NCI-H2171 treated with DMSO at 0.1 percent for 48 hours (cell line): ENCODE data around the gene COPZ2.
A peak's percentile ranks its signal among the peaks of the same experiment; 100 is the strongest.
"Not testable (repeated sequence)": the region's sequence is repeated elsewhere in the genome, so short reads cannot be mapped to it uniquely, and the experiment has no call there.

Experiments
- DNase-seq: peaks from one replicate; lab custom pipeline; 2025; lab: John Stamatoyannopoulos, UW

Gene COPZ2

GRCh38 chr17:48055531-48056245, 18.1 kb upstream of the COPZ2 start:
- DNase-seq: no peak

- DNase-seq: peak; percentile 95
Observed at GRCh38 chr17:48054238-48055185, 16.9 kb upstream of the COPZ2 start.

GRCh38 chr17:48053758-48054237, 16.2 kb upstream of the COPZ2 start:
- no peak for DNase-seq

DNA sequence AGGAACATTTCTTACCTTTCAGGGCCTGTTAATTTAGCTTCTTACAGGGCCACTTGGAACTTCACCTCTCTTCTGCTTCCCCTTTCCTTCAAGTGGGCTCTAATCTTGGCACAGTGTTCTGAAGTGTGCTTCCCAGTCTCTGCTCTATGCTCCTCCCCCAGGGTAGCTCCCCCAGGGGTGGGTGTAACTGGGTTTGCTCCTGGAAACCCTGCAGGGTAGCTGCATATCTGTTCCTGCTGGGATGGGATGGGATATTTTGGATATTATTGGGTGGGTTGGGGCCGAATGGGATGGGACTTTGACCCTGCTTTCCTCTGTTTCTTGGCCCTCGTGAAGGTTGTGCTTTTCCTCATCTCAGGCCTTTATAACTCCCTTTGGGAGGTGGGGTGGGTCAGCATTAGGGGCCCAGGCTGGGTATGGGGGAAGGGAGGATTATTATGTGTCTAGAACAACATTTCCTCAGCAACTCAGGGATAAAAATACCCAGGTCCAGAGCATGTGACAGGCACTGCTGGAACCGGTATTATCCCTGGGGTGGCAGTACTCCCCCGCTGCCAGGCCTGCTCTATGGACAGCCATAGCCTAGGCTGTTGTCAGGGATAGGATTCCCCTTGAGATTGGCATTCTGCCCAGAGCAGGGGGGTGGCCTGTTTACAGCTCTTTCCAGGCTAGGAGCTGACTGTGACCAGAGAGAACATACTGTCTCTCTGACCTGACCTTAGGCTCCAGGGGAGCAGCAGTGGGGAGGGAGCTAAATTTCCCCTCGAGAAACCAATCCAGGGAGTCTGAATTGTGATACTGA, 15.6 kb upstream of the COPZ2 start:
- DNase-seq: peak; percentile 59

- DNase-seq: no peak
Observed at GRCh38 chr17:48051706-48052486, 14.3 kb upstream of the COPZ2 start.

DNA sequence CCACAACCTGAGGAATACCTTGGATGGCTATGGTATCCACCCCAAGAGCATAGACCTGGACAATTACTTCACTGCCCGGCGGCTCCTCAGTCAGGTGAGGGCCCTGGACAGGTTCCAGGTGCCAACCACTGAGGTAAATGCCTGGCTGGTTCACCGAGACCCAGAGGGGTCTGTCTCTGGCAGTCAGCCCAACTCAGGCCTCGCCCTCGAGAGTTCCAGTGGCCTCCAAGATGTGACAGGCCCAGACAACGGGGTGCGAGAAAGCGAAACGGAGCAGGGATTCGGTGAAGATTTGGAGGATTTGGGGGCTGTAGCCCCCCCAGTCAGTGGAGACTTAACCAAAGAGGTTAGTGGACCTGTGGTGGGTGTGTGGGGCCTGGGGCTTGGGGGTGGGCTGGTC, 13.7 kb upstream of the COPZ2 start:
- no peak for DNase-seq

GRCh38 chr17:48048384-48049126, 11.0 kb upstream of the COPZ2 start:
- no peak for DNase-seq

DNA sequence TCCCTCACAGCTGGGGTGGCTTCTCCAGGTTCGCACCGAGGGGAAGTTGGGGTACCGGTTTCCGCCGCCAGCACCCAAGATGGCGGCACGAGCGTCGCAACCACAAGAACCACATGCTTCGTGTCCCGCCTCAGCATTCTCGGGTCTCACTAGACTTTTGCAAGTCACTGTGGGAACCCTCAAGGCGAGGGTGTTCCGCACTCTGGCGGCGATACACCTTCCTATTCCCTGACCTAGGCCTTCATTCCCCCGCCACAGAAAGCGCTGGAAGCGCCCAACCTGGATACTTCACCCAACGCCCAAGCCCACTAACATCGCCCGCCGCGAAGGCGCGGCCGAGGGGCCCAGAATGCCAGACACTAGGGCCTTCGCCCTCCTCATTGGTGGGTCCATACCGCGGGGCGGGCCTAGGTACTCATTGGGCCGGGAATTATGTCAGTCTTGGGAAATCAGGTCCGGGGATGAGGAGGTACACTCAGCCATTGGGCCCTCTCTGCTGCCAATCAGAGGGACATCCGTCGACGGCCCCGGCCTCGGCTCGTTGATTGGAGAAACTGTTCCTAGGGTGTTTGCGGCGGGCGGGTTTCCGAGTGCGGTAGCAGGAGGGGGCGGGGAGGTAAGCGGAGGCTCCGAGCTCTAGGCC, 10.3 kb upstream of the COPZ2 start, which contains the start of gene NFE2L1:
Gene NFE2L1 (plus strand): TSS at position 619 of the 643 bp plus-strand sequence. CDS start 2,760 bp downstream, outside the sequence.
- DNase-seq: peak; percentile 99

DNA sequence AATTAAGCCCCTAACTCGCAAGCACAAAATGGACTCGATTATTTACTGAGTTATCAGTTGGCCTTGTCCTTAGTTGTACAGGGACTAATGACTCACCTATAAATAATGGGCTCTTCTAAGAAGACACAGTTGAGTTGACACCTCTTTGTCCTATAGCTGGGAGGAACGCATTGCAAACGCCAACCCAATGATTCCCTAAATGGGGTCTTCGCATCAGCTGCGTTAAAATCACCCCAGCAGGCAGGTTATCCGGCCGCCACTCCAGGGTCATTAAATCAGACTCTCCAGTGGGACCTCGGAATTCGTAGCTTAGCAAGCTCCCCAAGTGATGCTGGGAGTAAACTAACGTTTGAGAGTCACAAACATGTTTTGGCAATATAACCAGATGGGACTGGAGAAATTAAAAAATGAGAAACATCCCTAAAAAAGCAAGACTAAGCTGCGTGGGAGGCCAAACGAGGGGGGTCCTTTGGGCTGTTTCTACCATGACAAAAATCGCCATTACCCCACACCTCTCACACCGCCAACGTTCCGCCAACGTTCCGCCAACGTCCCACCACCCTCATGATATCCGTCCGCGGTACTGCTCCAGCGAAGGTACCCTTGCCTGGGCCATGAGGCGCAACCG, 9.6 kb upstream of the COPZ2 start:
- DNase-seq: no peak

- no peak for DNase-seq
Observed at GRCh38 chr17:48046296-48046695, 8.7 kb upstream of the COPZ2 start.

- peak; percentile 74 for DNase-seq
Observed at GRCh38 chr17:48045316-48046001, 7.9 kb upstream of the COPZ2 start.

DNA sequence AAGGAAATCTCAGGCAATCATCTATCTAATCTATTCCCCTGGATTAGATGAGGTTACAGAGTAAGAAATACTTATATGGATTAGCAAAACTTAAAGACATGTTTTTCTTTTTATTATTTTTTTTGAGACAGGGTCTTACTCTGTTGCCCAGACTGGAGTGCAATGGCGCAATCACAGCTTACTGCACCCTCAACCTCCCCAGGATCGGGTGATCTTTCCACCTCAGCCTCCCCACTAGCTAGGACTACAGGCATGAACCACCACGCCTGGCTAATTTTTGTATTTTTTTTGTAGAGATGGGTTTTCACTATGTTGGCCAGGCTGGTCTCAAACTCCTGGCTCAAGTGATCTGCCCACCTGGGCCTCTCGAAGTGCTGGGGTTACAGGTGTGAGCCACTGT, 7.3 kb upstream of the COPZ2 start:
- DNase-seq: no peak

GRCh38 chr17:48043176-48043575, 5.6 kb upstream of the COPZ2 start:
- peak; percentile 87 for DNase-seq

DNA sequence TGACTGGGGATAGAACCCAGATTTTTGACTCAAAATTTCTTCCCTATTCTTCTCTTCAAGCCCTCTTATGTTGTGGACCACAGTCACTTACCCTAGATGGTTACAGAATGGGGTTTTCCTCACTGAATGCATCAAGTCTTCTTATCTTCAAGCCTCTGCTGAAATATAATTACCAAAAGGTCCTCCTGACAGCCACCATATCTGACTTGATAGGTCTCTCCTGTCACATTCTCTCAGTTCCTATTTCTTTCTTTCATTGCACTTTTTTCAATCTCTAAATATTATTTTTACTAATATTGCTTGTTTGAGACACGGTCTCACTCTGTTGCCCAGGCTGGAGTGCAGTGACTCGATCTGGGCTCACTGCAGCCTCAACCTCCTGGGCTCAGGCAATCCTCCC, 1.1 kb upstream of the COPZ2 start:
- DNase-seq: no peak

- DNase-seq: no peak
Observed at GRCh38 chr17:48037838-48038323, 284 bp upstream of the COPZ2 start.

DNA sequence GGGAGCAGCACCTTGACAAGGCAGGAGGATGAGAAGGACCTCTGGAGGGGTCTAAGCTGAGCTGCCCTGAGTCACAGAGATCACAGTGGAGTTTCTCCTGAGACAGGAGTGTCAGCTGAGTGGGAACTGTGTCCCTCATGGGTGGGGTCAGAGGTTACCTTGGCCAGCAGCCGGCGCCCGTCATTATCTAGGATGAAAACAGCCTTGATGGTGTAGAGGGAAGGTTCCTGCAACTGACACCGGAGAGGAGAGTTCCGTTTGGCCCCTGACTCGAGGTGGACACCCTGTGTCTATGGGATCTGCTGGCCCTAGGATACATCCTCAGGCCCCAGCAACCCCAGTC, 933 bp downstream of the COPZ2 start:
- DNase-seq: no peak

- DNase-seq: not testable (repeated sequence)
Observed at GRCh38 chr17:48034734-48035133, 2.9 kb downstream of the COPZ2 start.

DNA sequence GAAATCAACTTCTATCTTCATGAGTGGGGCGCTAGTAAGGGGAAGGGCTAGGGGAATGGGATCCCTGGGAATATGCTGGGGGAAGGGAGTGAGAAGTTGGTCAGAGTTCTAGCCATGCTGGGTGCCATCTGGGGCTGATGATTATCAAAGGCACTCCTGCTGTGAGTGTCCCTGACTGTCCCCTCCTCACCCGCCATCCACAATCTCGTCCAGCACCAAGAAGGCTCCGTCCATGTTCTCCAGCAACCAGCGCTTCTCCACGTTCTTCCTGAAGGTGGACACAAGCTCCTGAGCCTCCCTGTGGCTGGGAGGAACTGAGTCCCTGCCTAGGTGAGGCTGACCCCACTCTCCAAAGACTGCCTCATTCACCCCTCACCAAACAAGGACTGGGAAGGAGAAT, 5.6 kb downstream of the COPZ2 start:
- DNase-seq: no peak

DNA sequence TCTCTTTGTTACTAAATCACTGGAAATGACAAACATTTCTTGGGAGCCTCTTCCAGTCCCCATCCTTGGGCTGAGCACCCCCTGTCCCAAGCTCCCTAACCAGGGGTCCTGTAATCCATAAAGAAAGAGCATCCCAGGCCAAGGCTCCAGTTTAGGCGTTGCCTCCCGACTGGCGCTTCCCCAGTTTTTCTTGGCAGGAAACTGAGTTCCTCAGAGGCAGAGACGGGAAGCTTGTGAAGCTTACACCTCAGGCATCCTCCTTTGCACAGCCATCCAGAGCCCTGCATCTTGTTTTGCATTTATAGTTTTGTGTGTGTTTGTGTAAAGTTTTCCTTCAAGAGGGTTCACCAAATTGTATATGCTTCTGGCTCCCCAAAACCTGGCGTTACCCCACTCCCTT, 7.1 kb downstream of the COPZ2 start:
- DNase-seq: no peak
